ENCODE results near the gene TMEM259.

The TMEM259 gene

DNA sequence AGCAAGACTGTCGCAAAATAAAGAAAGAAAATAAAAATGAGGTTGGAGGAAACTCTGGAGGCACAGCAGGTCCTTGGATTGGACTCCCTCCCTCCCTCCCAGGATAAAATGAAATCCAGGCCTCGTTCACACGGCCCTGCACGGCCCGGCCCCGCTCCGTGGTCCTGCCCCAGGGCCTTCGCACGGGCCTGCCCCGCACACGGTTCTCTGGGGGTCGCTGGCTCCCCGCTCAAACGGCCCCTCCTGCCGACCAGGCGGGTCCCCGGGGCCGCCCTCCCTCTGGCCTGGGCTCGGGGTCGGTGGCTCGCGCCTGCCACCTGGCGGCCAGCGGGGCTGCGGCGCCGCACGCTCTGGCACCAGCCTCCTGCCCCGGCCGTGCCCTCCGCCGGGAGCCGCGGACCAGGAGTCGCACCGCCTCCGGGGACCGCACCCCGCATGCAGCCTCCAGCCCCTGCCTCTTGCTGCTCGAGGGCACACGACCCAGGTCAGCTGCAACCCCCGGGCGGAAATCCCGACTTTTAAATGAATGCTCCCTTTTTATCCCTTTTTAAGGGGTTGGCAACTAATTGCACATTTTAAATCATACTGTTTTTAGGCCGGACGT is 38.3 kb downstream of the TMEM259 start:
- no peaks in the 10 kb centered on the region for H3K27me3 ChIP-seq
- peaks cover 22 to 24% of the 10 kb centered on the region in 2 experiments for H3K4me1 ChIP-seq (ENCODE audit: control insufficient read depth in 1 of 2, insufficient read depth in 1 of 2, low read depth in 1 of 2, low read length in 1 of 2)
- TF ChIP-seq, protein P1, sequence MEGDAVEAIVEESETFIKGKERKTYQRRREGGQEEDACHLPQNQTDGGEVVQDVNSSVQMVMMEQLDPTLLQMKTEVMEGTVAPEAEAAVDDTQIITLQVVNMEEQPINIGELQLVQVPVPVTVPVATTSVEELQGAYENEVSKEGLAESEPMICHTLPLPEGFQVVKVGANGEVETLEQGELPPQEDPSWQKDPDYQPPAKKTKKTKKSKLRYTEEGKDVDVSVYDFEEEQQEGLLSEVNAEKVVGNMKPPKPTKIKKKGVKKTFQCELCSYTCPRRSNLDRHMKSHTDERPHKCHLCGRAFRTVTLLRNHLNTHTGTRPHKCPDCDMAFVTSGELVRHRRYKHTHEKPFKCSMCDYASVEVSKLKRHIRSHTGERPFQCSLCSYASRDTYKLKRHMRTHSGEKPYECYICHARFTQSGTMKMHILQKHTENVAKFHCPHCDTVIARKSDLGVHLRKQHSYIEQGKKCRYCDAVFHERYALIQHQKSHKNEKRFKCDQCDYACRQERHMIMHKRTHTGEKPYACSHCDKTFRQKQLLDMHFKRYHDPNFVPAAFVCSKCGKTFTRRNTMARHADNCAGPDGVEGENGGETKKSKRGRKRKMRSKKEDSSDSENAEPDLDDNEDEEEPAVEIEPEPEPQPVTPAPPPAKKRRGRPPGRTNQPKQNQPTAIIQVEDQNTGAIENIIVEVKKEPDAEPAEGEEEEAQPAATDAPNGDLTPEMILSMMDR (IDR thresholded peaks at IDR 0.05): peak; percentile 96
- peak overlapping the region in 1 of 2 experiments; percentile 49 for H3K4me3 ChIP-seq (ENCODE audit: low read depth in 1 of 2, low read length in 1 of 2)
- H3K9me3 ChIP-seq: no peaks in the 10 kb centered on the region
- H3K36me3 ChIP-seq: no peaks in the 10 kb centered on the region
- H3K27ac ChIP-seq: peak overlapping the region; percentile 23

DNA sequence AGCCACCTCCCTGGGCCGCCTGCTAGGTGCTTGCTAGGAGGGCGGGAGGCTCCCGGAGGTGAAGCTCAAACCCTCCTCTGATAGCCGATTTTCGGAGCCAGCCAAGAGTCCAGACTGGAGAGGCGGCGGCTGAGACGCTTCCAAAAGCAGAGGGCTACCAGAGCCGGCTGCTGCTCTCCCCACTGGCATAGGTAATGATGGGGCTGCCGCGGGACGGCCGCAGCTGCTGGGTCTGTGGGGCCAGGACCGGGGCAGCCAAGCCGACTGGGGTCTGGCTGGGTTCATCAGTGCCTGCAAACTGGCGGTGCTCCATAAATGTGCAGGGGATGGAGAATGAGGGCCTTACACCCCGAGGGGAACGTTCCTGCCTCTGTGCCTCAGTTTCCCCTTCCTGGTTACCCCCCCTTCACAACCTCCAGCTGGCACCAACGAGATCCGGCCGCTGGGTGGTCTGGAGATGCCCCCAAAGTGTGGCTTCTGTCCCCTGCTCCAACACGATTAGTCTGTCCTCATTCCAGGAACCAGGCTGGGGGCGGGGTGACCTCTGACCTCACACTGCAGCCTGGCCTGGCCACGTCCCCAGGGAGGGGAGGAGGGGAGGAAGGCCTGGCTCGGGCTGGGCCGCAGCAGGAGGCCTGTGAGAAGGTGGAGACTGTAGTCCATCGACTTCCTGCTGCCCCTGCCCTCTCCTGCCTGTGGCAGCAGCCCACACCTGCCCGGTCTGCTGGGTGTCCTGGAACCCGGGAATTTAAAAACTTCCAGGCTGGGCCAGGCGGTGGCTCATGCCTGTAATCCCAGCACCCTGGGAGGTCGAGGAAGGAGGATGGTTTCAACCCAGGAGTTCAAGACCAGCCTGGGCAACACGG is 40.6 kb downstream of the TMEM259 start:
- no peaks in the 10 kb centered on the region for H3K36me3 ChIP-seq
- no peaks in the 10 kb centered on the region for H3K9me3 ChIP-seq
- H3K27me3 ChIP-seq: no peaks in the 10 kb centered on the region
- H3K4me1 ChIP-seq (ENCODE audit: control insufficient read depth in 1 of 2, insufficient read depth in 1 of 2, low read depth in 1 of 2, low read length in 1 of 2): peaks cover 22 to 24% of the 10 kb centered on the region in 2 experiments
- no peak overlapping the region for H3K4me3 ChIP-seq (ENCODE audit: low read depth in 1 of 2, low read length in 1 of 2)
- TF ChIP-seq, protein P1 (IDR thresholded peaks at IDR 0.05): no peak
- no peak overlapping the region for H3K27ac ChIP-seq

DNA sequence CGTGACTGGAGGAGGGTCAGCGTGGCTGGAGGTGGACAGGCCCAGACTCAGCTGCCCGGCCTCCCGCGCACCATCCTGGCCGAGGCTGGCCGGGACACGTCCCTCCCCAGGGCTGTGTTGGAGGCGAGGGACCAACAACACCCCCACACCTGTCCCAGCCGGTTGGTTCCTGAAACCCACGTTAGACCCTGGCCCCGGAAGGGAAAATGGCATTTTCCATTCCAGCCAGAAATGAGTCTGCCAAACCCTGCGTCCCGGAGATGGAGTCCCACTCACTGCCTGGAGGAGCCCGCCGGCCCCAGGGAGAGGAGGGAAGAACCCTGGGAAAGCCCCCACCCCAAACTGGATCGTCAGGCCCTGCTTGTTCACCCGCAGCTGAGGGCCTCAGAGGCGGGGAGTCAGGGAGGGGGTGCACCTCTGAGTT is 41.6 kb downstream of the TMEM259 start:
- no peaks in the 10 kb centered on the region for H3K27me3 ChIP-seq
- H3K27ac ChIP-seq: no peak overlapping the region
- H3K4me3 ChIP-seq (ENCODE audit: low read depth in 1 of 2, low read length in 1 of 2): no peak overlapping the region
- H3K4me1 ChIP-seq (ENCODE audit: control insufficient read depth in 1 of 2, insufficient read depth in 1 of 2, low read depth in 1 of 2, low read length in 1 of 2): peaks cover 17 to 20% of the 10 kb centered on the region in 2 experiments
- TF ChIP-seq, protein P1 (IDR thresholded peaks at IDR 0.05): no peak
- H3K36me3 ChIP-seq: peaks cover 9% of the 10 kb centered on the region
- H3K9me3 ChIP-seq: no peaks in the 10 kb centered on the region

DNA sequence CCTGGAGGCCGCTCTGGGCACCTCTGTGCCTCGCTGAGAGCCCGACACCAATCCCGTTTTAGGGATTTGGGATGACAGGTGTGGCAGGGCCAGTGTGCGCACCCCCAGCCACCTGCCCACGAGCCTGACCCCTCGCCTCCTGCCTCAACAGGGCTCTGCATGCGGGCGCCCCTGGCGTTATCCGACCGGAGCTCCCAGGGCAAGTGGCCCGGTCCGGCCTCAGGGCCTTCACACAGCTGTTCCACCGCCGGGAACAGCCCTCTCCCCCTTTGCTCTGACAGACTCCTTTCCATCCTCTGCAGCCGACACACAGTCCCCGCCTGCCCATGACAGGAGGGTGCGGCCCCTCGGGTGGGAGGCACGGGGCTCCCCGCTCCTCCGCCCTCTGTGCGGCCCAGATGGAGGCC is 43.9 kb downstream of the TMEM259 start:
- Histone ChIP-seq H3K9me3 (no peaks in the 10 kb centered on the region), H3K4me3 (ENCODE audit: low read depth in 1 of 2, low read length in 1 of 2) (no peak overlapping the region), H3K27ac (no peak overlapping the region), H3K36me3 (peaks cover 32% of the 10 kb centered on the region), H3K27me3 (no peaks in the 10 kb centered on the region), H3K4me1 (ENCODE audit: control insufficient read depth in 1 of 2, insufficient read depth in 1 of 2, low read depth in 1 of 2, low read length in 1 of 2) (no peaks in the 10 kb centered on the region)
- TF ChIP-seq, protein P1 (IDR thresholded peaks at IDR 0.05): no peak

DNA sequence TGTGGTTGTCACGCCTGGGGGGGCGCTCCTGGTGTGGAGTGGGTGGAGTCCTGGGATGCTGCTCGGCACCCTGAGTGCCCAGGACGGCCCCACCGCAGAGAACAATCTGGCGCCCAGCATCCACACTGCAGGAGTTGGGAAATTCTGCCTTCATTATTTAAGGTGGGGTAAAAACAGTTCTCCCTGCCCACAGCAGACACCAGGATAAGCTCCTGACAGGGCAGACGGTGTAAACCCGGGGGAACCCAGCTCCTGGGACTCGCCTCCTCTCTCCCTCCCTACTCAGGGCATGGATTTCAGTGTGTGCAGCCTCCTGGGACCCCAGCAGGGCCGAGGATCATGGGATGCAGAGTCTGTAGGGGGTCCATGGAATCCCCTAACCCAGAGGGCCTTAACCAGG is 44.4 kb downstream of the TMEM259 start:
- TF ChIP-seq, protein P1 (IDR thresholded peaks at IDR 0.05): no peak
- Histone ChIP-seq H3K27me3 (no peaks in the 10 kb centered on the region), H3K27ac (no peak overlapping the region), H3K36me3 (peaks cover 38% of the 10 kb centered on the region), H3K4me1 (ENCODE audit: control insufficient read depth in 1 of 2, insufficient read depth in 1 of 2, low read depth in 1 of 2, low read length in 1 of 2) (no peaks in the 10 kb centered on the region), H3K4me3 (ENCODE audit: low read depth in 1 of 2, low read length in 1 of 2) (no peak overlapping the region), H3K9me3 (no peaks in the 10 kb centered on the region)
